Fibroblast of lung (primary cell): ENCODE data around the gene TCFL5. TPM values are rescaled to one million over a fixed set of nuclear protein-coding genes. Genes with fewer than 3 reads are reported as not detected.

Experiments used
- DNase-seq, 2 donors: peaks; one replicate each; pipeline versions ENCODE4 v3.0.0 to v3.0.0-alpha.2; 2010; ENCODE audit warnings: low read depth in 2 of 2
- H2AFZ ChIP-seq: 2 replicates; pipeline ENCODE4 v1.5.1; 2012; ENCODE audit warnings: low read length, control low read depth, inconsistent platforms
- H3K27ac ChIP-seq: 2 replicates; pipeline ENCODE4 v1.5.1; 2011; ENCODE audit warnings: low read length, control low read depth; ENCODE audit not compliant: insufficient read depth
- H3K27me3 ChIP-seq: 2 replicates; pipeline ENCODE4 v1.5.1; 2011; ENCODE audit warnings: mild to moderate bottlenecking, low read length; ENCODE audit not compliant: control insufficient read depth, insufficient read depth
- H3K36me3 ChIP-seq: 2 replicates; pipeline ENCODE4 v1.5.1; 2011; ENCODE audit warnings: low read length; ENCODE audit not compliant: control insufficient read depth, insufficient read depth
- H3K4me1 ChIP-seq: 2 replicates; pipeline ENCODE4 v1.5.1; 2011; ENCODE audit warnings: low read length; ENCODE audit not compliant: control insufficient read depth, insufficient read depth; ENCODE audit errors: extremely low read depth
- H3K4me2 ChIP-seq: 2 replicates; pipeline ENCODE4 v1.5.1; 2011; ENCODE audit warnings: low read length, control low read depth; ENCODE audit not compliant: insufficient read depth; ENCODE audit errors: extremely low read depth
- H3K4me3 ChIP-seq, 4 experiments: fragments of 200-600 bp in 1 of 4; sonication (generic) in 1 of 4; replicated peaks in 1 of 4; 2 replicates each; pipeline ENCODE4 v1.5.1; 2011 to 2016; ENCODE audit warnings: low read length in 4 of 4, low read depth in 3 of 4, mild to moderate bottlenecking in 3 of 4, control low read depth in 2 of 4, inconsistent platforms in 1 of 4, mixed read lengths in 1 of 4; ENCODE audit not compliant: insufficient read depth in 1 of 4; ENCODE audit errors: control extremely low read depth in 1 of 4
- H3K79me2 ChIP-seq: 2 replicates; pipeline ENCODE4 v1.5.1; 2012; ENCODE audit warnings: mild to moderate bottlenecking, low read length, inconsistent platforms; ENCODE audit not compliant: control insufficient read depth, insufficient read depth
- H3K9ac ChIP-seq: 2 replicates; pipeline ENCODE4 v1.5.1; 2011; ENCODE audit warnings: mild to moderate bottlenecking, low read length, control low read depth; ENCODE audit not compliant: insufficient read depth
- H3K9me3 ChIP-seq: 2 replicates; pipeline ENCODE4 v1.5.1; 2012; ENCODE audit warnings: low read depth, low read length; ENCODE audit not compliant: control insufficient read depth, insufficient read depth
- H4K20me1 ChIP-seq: 2 replicates; pipeline ENCODE4 v1.5.1; 2011; ENCODE audit warnings: low read length; ENCODE audit not compliant: control insufficient read depth, insufficient read depth; ENCODE audit errors: extremely low read depth
- EZH2 ChIP-seq: IDR thresholded peaks from 2 replicates; pipeline ENCODE4 v1.5.1; 2012; ENCODE audit warnings: low read length, control low read depth, mild to moderate bottlenecking; ENCODE audit errors: missing control alignments
- polyA plus RNA-seq, 2 donors: library from polyadenylated mRNA; depleted of rRNA in 1 of 2; stranded (reverse) in 1 of 2; unstranded in 1 of 2; fragments of >200 nt; gene quantifications; 2 replicates each; pipeline ENCODE4 v1.2.1, GENCODE V29; 2011 to 2012; ENCODE audit warnings: missing spikeins in 1 of 2
- total RNA-seq: library from RNA; depleted of rRNA; stranded (reverse); fragments of >200 nt; gene quantifications from 2 replicates; pipeline ENCODE4 v1.2.1, GENCODE V29; 2014
- TF ChIP-seq, protein P1 (sequence below), 2 donors: IDR thresholded peaks in 1 of 2; conservative IDR thresholded peaks in 1 of 2; 1 replicate in 1 of 2; 2 replicates in 1 of 2; pipeline ENCODE4 v1.5.1; 2011 to 2012; ENCODE audit warnings: low read length in 2 of 2, control low read depth in 1 of 2, inconsistent platforms in 1 of 2, low read depth in 1 of 2, mild to moderate bottlenecking in 1 of 2

Gene TCFL5
- total and polyA plus RNA-seq, 2 donors (not counting 1 experiment from before 2014, with no cell fraction given): 9.8 to 13.7 TPM

DNA sequence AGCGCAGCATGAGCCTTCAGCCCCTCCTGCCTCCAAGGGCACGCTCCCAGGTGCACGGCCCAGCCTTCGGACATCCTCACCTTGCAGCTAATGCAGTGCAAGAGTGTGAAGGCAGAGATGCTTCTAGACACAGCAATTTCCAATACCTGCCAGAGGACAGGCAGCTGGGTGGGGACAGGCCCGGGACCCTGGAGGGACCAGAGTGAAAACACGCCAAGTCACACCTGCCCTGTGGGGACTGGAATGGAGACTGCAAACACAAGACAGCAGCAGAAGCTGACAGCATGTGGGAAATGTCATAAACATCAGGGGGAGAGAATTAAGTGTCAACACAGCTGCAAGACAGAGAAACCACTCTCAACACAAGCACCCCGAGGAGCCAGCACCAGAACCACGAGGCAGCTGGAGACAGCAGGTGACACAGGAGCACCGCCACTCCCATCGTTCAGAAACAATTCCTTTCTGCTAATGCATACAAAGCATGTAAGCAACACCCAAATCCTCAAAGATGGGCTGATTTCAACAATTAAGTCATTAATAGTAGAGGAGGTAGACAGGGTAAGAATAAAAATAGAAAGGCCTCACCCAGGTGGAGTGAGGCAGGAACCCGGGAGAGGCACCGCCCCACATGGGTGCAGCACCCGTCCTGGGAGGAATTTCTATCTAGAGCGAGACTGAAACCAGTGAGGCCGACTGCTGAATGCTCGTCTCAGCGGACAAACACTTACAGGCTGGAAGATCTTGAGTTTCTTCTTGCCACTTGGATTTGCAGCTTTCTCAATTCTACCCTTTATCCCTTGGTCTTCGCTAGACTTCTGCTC is 47.6 kb upstream of the TCFL5 start:
- Histone ChIP-seq H3K9ac (no peak overlapping the region), H3K27ac (no peak overlapping the region), H3K36me3 (peaks cover 50% of the 10 kb centered on the region), H3K4me3 (no peak overlapping the region), H3K79me2 (peaks cover 66% of the 10 kb centered on the region), H2AFZ (no peak overlapping the region), H3K9me3 (no peaks in the 10 kb centered on the region), H3K4me2 (no peak overlapping the region), H3K27me3 (no peaks in the 10 kb centered on the region), H4K20me1 (no peaks in the 10 kb centered on the region), H3K4me1 (no peaks in the 10 kb centered on the region)
- no peak for DNase-seq
- TF ChIP-seq, protein P1, sequence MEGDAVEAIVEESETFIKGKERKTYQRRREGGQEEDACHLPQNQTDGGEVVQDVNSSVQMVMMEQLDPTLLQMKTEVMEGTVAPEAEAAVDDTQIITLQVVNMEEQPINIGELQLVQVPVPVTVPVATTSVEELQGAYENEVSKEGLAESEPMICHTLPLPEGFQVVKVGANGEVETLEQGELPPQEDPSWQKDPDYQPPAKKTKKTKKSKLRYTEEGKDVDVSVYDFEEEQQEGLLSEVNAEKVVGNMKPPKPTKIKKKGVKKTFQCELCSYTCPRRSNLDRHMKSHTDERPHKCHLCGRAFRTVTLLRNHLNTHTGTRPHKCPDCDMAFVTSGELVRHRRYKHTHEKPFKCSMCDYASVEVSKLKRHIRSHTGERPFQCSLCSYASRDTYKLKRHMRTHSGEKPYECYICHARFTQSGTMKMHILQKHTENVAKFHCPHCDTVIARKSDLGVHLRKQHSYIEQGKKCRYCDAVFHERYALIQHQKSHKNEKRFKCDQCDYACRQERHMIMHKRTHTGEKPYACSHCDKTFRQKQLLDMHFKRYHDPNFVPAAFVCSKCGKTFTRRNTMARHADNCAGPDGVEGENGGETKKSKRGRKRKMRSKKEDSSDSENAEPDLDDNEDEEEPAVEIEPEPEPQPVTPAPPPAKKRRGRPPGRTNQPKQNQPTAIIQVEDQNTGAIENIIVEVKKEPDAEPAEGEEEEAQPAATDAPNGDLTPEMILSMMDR (conservative IDR thresholded peaks at IDR 0.05 in 1 of 2, IDR thresholded peaks at IDR 0.05 in 1 of 2; ENCODE audit: low read depth in 1 of 2, low read length in 2 of 2): no peak
- no peak for TF ChIP-seq EZH2

DNA sequence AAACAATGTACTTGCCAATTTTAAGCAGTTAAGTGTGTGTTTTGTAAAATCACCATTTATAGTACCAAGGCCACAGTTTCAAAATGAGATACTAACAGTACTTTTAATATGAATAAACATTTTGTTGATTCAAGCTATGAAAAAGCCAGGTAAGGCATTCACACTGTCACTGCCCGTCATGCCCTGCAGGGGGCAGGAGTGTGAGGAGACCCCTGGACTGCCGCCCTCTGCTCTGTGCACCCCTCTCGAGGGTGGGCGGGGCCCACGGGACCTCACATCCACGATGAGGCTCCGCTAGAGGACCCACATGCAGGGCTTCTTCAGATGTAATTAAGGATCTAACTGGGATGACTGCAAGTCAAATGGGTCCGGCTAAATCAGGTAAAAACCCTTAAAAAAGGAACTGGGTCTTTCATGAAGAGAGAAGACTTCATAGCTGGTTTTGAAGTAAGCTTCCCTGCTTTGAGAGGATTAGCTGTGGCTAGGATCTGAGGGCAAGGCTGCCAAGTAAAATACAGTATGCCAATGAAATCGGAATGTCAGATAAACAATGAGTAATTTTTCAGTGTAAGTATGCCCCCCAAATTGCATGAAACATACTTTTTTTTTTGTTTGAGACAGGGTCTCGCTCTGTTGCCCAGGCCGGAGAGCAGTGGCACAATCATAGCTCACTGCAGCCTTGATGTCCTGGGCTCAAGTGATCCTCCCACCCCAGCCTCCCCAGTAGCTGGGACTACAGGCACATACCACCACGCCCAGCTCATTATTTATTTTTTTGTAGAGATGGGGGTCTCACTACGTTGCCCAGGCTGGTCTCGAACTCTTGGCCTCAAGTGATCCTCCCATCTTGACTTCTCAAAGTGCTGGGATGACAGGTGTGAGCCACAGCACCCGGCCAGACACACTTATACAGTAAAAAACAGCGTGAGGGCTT is 46.0 kb upstream of the TCFL5 start:
- Histone ChIP-seq H3K36me3 (peaks cover 54% of the 10 kb centered on the region), H3K4me2 (no peak overlapping the region), H2AFZ (no peak overlapping the region), H3K79me2 (peaks cover 52% of the 10 kb centered on the region), H3K9ac (no peak overlapping the region), H3K27ac (no peak overlapping the region), H3K9me3 (no peaks in the 10 kb centered on the region), H3K4me3 (no peak overlapping the region), H3K4me1 (peaks cover 6% of the 10 kb centered on the region), H3K27me3 (no peaks in the 10 kb centered on the region), H4K20me1 (no peaks in the 10 kb centered on the region)
- TF ChIP-seq, protein P1 (conservative IDR thresholded peaks at IDR 0.05 in 1 of 2, IDR thresholded peaks at IDR 0.05 in 1 of 2; ENCODE audit: low read depth in 1 of 2, low read length in 2 of 2): peak; percentile 6 to 56
- TF ChIP-seq EZH2: no peak
- DNase-seq: peak in 1 of 2 donors; percentile 45
